ENCODE results near the gene GLIS1. TPM values are rescaled to one million over a fixed set of nuclear protein-coding genes. Genes with fewer than 3 reads are reported as not detected.

The GLIS1 gene
- total RNA-seq, 1 donor from 2014 or later, result 2.5 TPM

GRCh38 chr1:53633073-53633704, 105.8 kb downstream of the GLIS1 start:
- TF ChIP-seq CTCF (conservative IDR thresholded peaks at IDR 0.05; ENCODE audit: low read depth, low read length), result no peak
- no peak overlapping the region for H3K4me3 ChIP-seq (ENCODE audit: low read depth, low read length)
- no peak for DNase-seq (ENCODE audit: low read depth)

- H3K4me3 ChIP-seq (ENCODE audit: low read depth, low read length), result no peak overlapping the region
- no peak for TF ChIP-seq CTCF (conservative IDR thresholded peaks at IDR 0.05; ENCODE audit: low read depth, low read length)
- no peak for DNase-seq (ENCODE audit: low read depth)
Observed at GRCh38 chr1:53631622-53632310, 107.2 kb downstream of the GLIS1 start.

GRCh38 chr1:53629101-53629691, 109.8 kb downstream of the GLIS1 start:
- TF ChIP-seq CTCF (conservative IDR thresholded peaks at IDR 0.05; ENCODE audit: low read depth, low read length), result no peak

GRCh38 chr1:53628286-53628955, 110.5 kb downstream of the GLIS1 start:
- no peak for DNase-seq (ENCODE audit: low read depth)
- no peak for TF ChIP-seq CTCF (conservative IDR thresholded peaks at IDR 0.05; ENCODE audit: low read depth, low read length)

More at GRCh38 chr1:53629101-53629691, 109.8 kb downstream of the GLIS1 start:
- H3K4me3 ChIP-seq (ENCODE audit: low read depth, low read length), result no peak overlapping the region
- no peak for DNase-seq (ENCODE audit: low read depth)

GRCh38 chr1:53627666-53628065, 111.3 kb downstream of the GLIS1 start:
- no peak for TF ChIP-seq CTCF (conservative IDR thresholded peaks at IDR 0.05; ENCODE audit: low read depth, low read length)
- no peak overlapping the region for H3K4me3 ChIP-seq (ENCODE audit: low read depth, low read length)
- no peak for DNase-seq (ENCODE audit: low read depth)

More at GRCh38 chr1:53628286-53628955, 110.5 kb downstream of the GLIS1 start:
- no peak overlapping the region for H3K4me3 ChIP-seq (ENCODE audit: low read depth, low read length)

GRCh38 chr1:53627031-53627430, 111.9 kb downstream of the GLIS1 start:
- DNase-seq (ENCODE audit: low read depth), result no peak
- no peak overlapping the region for H3K4me3 ChIP-seq (ENCODE audit: low read depth, low read length)
- TF ChIP-seq CTCF (conservative IDR thresholded peaks at IDR 0.05; ENCODE audit: low read depth, low read length), result no peak
